GM06990 (cell line): ENCODE measurements around the gene KRTAP10-9.

ENCODE experiments used
- DNase-seq: peaks from one replicate; pipeline ENCODE4 v3.0.0-alpha.2; 2011; ENCODE audit not compliant: insufficient read length; ENCODE audit errors: extremely low read depth
- H3K27me3 ChIP-seq: replicated peaks from 2 replicates; pipeline ENCODE4 v1.6.0; 2011; ENCODE audit warnings: low read length; ENCODE audit not compliant: control insufficient read depth, insufficient read depth
- H3K36me3 ChIP-seq: 2 replicates; pipeline ENCODE4 v1.5.1; 2011; ENCODE audit warnings: low read length; ENCODE audit not compliant: control insufficient read depth, insufficient read depth
- H3K4me3 ChIP-seq: replicated peaks from 2 replicates; pipeline ENCODE4 v1.5.1; 2011; ENCODE audit warnings: low read depth, mild to moderate bottlenecking, control low read depth, low read length
- CTCF ChIP-seq: IDR thresholded peaks from 2 replicates; pipeline ENCODE4 v1.5.1; 2011; ENCODE audit warnings: low read length, control low read depth, mild to moderate bottlenecking, inconsistent platforms; ENCODE audit not compliant: insufficient read depth, poor library complexity, severe bottlenecking

The KRTAP10-9 gene

GRCh38 chr21:44666401-44667320 lies 39.8 kb downstream of the KRTAP10-9 start, which contains the start of gene KRTAP12-2:
Gene KRTAP12-2, minus strand, starts transcription at chr21:44666927. Its CDS starts 41 bp downstream, at chr21:44666886.
- Histone ChIP-seq H3K4me3 (no peak within 1 kb of the TSS), H3K36me3 (no peaks in the 10 kb centered on the region), H3K27me3 (peaks cover 2% of the 10 kb centered on the region; the same call in 1 of the 2 replicates)
- DNase-seq, result no peak
- no peak for TF ChIP-seq CTCF

- no peak for TF ChIP-seq CTCF
- Histone ChIP-seq H3K4me3 (no peak overlapping the region), H3K36me3 (no peaks in the 10 kb centered on the region), H3K27me3 (peaks cover 2% of the 10 kb centered on the region; the same call in 1 of the 2 replicates)
- no peak for DNase-seq
These were observed 40.7 kb downstream of the KRTAP10-9 start for GRCh38 chr21:44667612-44668011.

- H3K36me3 ChIP-seq, result no peaks in the 10 kb centered on the region
- no peak for TF ChIP-seq CTCF
- H3K27me3 ChIP-seq, result peaks cover 2% of the 10 kb centered on the region; the same call in 1 of the 2 replicates
- no peak overlapping the region for H3K4me3 ChIP-seq
- DNase-seq, result no peak
These were observed 43.9 kb downstream of the KRTAP10-9 start for GRCh38 chr21:44670642-44671432.

- no peak for TF ChIP-seq CTCF
- DNase-seq, result no peak
- peaks cover 2% of the 10 kb centered on the region; the same call in 1 of the 2 replicates for H3K27me3 ChIP-seq
- no peak overlapping the region for H3K4me3 ChIP-seq
- H3K36me3 ChIP-seq, result no peaks in the 10 kb centered on the region
These were observed 45.0 kb downstream of the KRTAP10-9 start for GRCh38 chr21:44671911-44672310.

GRCh38 chr21:44677881-44678280 lies 51.0 kb downstream of the KRTAP10-9 start:
- H3K27me3 ChIP-seq, result no peaks in the 10 kb centered on the region; the same call in none of the 2 replicates

More at GRCh38 chr21:44677881-44678280, 51.0 kb downstream of the KRTAP10-9 start:
- Histone ChIP-seq H3K36me3 (no peaks in the 10 kb centered on the region), H3K4me3 (no peak overlapping the region)
- no peak for DNase-seq
- no peak for TF ChIP-seq CTCF
